GDM1 (cell line): ENCODE results near the gene ARHGAP24.

Experiments
- DNase-seq: peaks from one replicate; lab custom pipeline; 2025; lab: John Stamatoyannopoulos, UW

Gene ARHGAP24

GRCh38 chr4:85580489-85580888 lies 105.5 kb downstream of the ARHGAP24 start:
- DNase-seq = no peak

GRCh38 chr4:85587952-85588351 lies 113.0 kb downstream of the ARHGAP24 start:
- DNase-seq = no peak

- no peak for DNase-seq
Measured at GRCh38 chr4:85591406-85592098, 116.6 kb downstream of the ARHGAP24 start.

- DNase-seq = no peak
Measured at GRCh38 chr4:85595098-85595775, 120.3 kb downstream of the ARHGAP24 start.

GRCh38 chr4:85595796-85596559 lies 121.0 kb downstream of the ARHGAP24 start:
- no peak for DNase-seq

- no peak for DNase-seq
Measured at GRCh38 chr4:85598936-85599335, 124.0 kb downstream of the ARHGAP24 start.

GRCh38 chr4:85600501-85600900 lies 125.6 kb downstream of the ARHGAP24 start:
- no peak for DNase-seq

GRCh38 chr4:85603437-85604336 lies 128.7 kb downstream of the ARHGAP24 start:
- no peak for DNase-seq

GRCh38 chr4:85606505-85606904 lies 131.6 kb downstream of the ARHGAP24 start:
- no peak for DNase-seq

- no peak for DNase-seq
Measured at GRCh38 chr4:85607624-85608023, 132.7 kb downstream of the ARHGAP24 start.

GRCh38 chr4:85610450-85610849 lies 135.5 kb downstream of the ARHGAP24 start:
- DNase-seq = no peak

- no peak for DNase-seq
Measured at GRCh38 chr4:85611661-85612060, 136.7 kb downstream of the ARHGAP24 start.

GRCh38 chr4:85613901-85614300 lies 139.0 kb downstream of the ARHGAP24 start:
- DNase-seq = no peak

- no peak for DNase-seq
Measured at GRCh38 chr4:85615952-85616351, 141.0 kb downstream of the ARHGAP24 start.

GRCh38 chr4:85617202-85617601 lies 142.3 kb downstream of the ARHGAP24 start:
- DNase-seq = no peak

GRCh38 chr4:85632981-85633380 lies 158.0 kb downstream of the ARHGAP24 start:
- DNase-seq = no peak

GRCh38 chr4:85637778-85638177 lies 162.8 kb downstream of the ARHGAP24 start:
- DNase-seq = no peak

GRCh38 chr4:85639946-85640345 lies 165.0 kb downstream of the ARHGAP24 start:
- DNase-seq = no peak

GRCh38 chr4:85642356-85643100 lies 167.6 kb downstream of the ARHGAP24 start:
- DNase-seq = no peak

GRCh38 chr4:85644061-85644460 lies 169.1 kb downstream of the ARHGAP24 start:
- no peak for DNase-seq

- no peak for DNase-seq
Measured at GRCh38 chr4:85650908-85651307, 176.0 kb downstream of the ARHGAP24 start.
